Thyroid gland (tissue), 4 donors: ENCODE results near the gene CWC22. TPM values are rescaled to one million over a fixed set of nuclear protein-coding genes. Genes with fewer than 3 reads are reported as not detected.
"Not testable (repeated sequence)": the region's sequence is repeated elsewhere in the genome, so short reads cannot be mapped to it uniquely, and the experiment has no call there.

Experiments
- DNase-seq, 2 donors: peaks; one replicate each; pipeline ENCODE4 v3.0.0-alpha.2; 2019
- H3K27ac ChIP-seq, 3 donors: fragments of 200-600 bp; sonication (generic); 1 replicate in 2 of 3; 2 replicates in 1 of 3; pipeline ENCODE4 v1.5.1; 2016 to 2019; ENCODE audit warnings: mild to moderate bottlenecking in 1 of 3, moderate library complexity in 1 of 3
- H3K27me3 ChIP-seq: fragments of 200-600 bp; sonication (generic); one replicate; pipeline ENCODE4 v1.5.1; 2019
- H3K36me3 ChIP-seq, 2 donors: fragments of 200-600 bp; sonication (generic); one replicate each; pipeline ENCODE4 v1.5.1; 2016 to 2019
- H3K4me1 ChIP-seq, 2 donors: fragments of 200-600 bp; sonication (generic); one replicate each; pipeline ENCODE4 v1.5.1; 2017 to 2019
- H3K4me3 ChIP-seq, 3 donors: fragments of 200-600 bp; sonication (generic); replicated peaks in 1 of 3; 1 replicate in 2 of 3; 2 replicates in 1 of 3; pipeline ENCODE4 v1.5.1; 2016; ENCODE audit warnings: mild to moderate bottlenecking in 1 of 3
- H3K9me3 ChIP-seq: fragments of 200-600 bp; sonication (generic); one replicate; pipeline ENCODE4 v1.5.1; 2017
- CTCF ChIP-seq, 6 experiments: fragments of 200-600 bp in 3 of 6; fragments of 450-650 bp in 3 of 6; sonication (generic) in 3 of 6; IDR thresholded peaks; one replicate each; pipeline ENCODE4 v1.5.1; 2016 to 2019; ENCODE audit warnings: antibody characterized with exemption in 6 of 6, mild to moderate bottlenecking in 2 of 6, inconsistent platforms in 1 of 6, moderate library complexity in 1 of 6
- POLR2A ChIP-seq, 2 donors: fragments of 450-650 bp; IDR thresholded peaks; one replicate each; pipeline ENCODE4 v1.6.1; 2017; ENCODE audit warnings: antibody characterized with exemption in 2 of 2, mild to moderate bottlenecking in 2 of 2, moderate library complexity in 1 of 2
- WGBS, 2 donors: methylation state at CpG; one replicate each; pipeline ENCODE4 v1.1.5; 2017; 5-methylcytosine and 5-hydroxymethylcytosine counted together
- intact Hi-C: fragments of 100-400 bp; cut with DNase I; formaldehyde crosslinking; loops from one replicate; pipeline ENCODE4 v1.15.1; 2023
- total RNA-seq, 4 donors: library from RNA; depleted of rRNA; stranded (reverse); fragments of >200 nt; gene quantifications; one replicate each; pipeline ENCODE4 v1.2.3, GENCODE V29; 2016

The CWC22 gene
- total RNA-seq, 4 donors from 2014 or later = 22.0 to 31.7 (median 26.8) TPM

DNA sequence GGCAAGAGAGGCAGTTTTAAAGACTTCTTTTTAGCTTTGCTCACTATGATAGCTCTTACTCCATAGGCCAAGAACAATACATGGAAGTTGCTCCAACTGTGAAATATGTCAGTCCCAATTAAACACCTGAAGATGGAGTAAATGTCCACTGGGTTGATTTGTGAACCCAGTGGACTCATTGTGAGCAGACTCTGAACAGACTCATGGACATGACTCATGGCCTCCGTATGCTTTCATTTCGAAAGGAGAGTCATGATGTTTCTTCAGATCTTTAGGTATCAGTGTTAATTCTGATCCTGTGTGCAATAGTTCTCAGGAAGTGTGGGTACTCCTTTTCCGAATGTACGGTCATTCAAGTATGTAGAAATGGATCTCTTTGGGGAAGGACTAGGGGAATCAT lies 5.4 kb upstream of the CWC22 start:
- H3K9me3 ChIP-seq = no peaks in the 10 kb centered on the region
- no peak for DNase-seq
- 96 to 99% methylated on average over 4 of the region's 4 CpGs for WGBS, 2 donors
- H3K4me3 ChIP-seq = no peak overlapping the region
- TF ChIP-seq POLR2A (IDR thresholded peaks at IDR 0.05) (no peak), CTCF (IDR thresholded peaks at IDR 0.05) (no peak)
- no peaks in the 10 kb centered on the region for H3K4me1 ChIP-seq
- H3K27me3 ChIP-seq = no peaks in the 10 kb centered on the region
- no peaks in the 10 kb centered on the region for H3K36me3 ChIP-seq
- H3K27ac ChIP-seq = no peak overlapping the region
- intact Hi-C loops = no loop called here

GRCh38 chr2:180010701-180011100 lies 3.6 kb upstream of the CWC22 start:
- WGBS, 2 donors = 70 to 78% methylated on average over 2 of the region's 2 CpGs
- intact Hi-C loops = no loop called here

DNA sequence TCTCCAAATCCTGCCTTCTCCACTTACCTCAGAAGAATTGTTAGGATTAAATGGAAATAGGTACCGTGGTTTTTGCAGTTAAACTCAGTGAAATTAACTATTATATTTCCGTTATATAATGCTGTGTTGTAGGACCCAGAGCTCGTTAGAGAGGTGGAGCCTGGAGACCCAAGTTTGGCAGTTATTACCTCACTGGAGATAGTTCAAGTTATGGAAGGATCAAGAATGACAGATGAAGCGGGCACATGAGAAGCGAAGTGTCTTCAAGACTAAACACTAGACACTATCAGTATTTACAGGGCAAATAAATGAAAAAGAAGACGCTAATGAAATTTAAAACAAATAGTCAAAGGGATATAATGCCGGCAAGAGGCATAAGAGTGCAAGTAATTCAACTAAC lies 866 bp downstream of the CWC22 start:
- no peak for DNase-seq
- Histone ChIP-seq H3K27me3 (no peaks in the 10 kb centered on the region), H3K9me3 (no peaks in the 10 kb centered on the region), H3K4me3 (peak overlapping the region; percentile 77 to 94 (median 80)), H3K36me3 (no peaks in the 10 kb centered on the region), H3K27ac (peak overlapping the region in 1 of 3 donors; percentile 90), H3K4me1 (peaks cover 12 to 13% of the 10 kb centered on the region in 2 donors)
- WGBS, 2 donors = 12 to 15% methylated on average over 7 of the region's 7 CpGs
- intact Hi-C loops = no loop called here
- no peak for TF ChIP-seq POLR2A (IDR thresholded peaks at IDR 0.05)
- no peak for TF ChIP-seq CTCF (IDR thresholded peaks at IDR 0.05)

More at GRCh38 chr2:180010701-180011100, 3.6 kb upstream of the CWC22 start:
- Histone ChIP-seq H3K27ac (no peak overlapping the region), H3K4me3 (no peak overlapping the region), H3K4me1 (peaks cover 6 to 7% of the 10 kb centered on the region in 2 donors), H3K9me3 (no peaks in the 10 kb centered on the region), H3K27me3 (no peaks in the 10 kb centered on the region), H3K36me3 (no peaks in the 10 kb centered on the region)
- DNase-seq = no peak
- TF ChIP-seq CTCF (IDR thresholded peaks at IDR 0.05) (no peak), POLR2A (IDR thresholded peaks at IDR 0.05) (no peak)

DNA sequence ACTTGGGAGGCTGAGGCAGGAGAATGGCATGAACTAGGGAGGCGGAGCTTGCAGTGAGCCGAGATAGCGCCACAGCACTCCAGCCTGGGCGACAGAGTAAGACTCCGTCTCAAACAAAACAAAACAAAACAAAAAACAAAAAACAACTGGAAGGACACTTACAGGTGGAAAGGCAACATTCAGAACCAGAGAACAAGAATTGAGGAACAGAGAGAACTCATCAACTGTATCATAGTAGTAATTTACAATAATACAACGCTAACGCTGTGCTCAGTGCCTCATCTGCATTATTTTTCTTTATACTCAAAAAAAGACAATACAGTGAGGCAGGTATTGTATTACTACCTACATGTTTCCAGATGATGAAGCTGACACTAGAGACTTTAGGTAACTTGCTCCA lies 1.6 kb downstream of the CWC22 start:
- H3K9me3 ChIP-seq, H3K27me3 ChIP-seq, H3K4me3 ChIP-seq, intact Hi-C loops, H3K27ac ChIP-seq, DNase-seq, H3K36me3 ChIP-seq: not testable (repeated sequence)
- 95% methylated on average over 7 of the region's 7 CpGs for WGBS, 2 donors
- peaks cover 12 to 13% of the 10 kb centered on the region in 2 donors for H3K4me1 ChIP-seq

DNA sequence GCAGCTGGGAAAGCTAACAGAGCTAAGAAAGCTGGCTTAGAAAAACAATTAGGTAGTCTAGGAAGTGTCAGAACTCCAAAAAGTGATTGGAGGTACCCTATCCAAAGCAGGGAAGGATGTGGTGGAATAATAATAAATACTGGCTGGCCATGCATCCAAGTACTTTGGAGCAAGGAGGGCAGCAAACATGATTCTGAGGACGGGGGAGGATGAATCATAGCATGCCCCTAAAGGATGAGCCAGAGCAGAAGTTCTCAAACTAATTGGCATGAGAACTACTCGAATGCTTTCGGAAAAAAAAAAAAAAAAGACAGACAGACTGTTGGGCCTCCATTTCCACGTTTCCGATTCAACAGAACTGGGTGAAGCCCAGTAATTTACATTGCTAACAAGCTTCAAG lies 2.4 kb downstream of the CWC22 start:
- TF ChIP-seq CTCF (IDR thresholded peaks at IDR 0.05) (no peak), POLR2A (IDR thresholded peaks at IDR 0.05) (no peak)

DNA sequence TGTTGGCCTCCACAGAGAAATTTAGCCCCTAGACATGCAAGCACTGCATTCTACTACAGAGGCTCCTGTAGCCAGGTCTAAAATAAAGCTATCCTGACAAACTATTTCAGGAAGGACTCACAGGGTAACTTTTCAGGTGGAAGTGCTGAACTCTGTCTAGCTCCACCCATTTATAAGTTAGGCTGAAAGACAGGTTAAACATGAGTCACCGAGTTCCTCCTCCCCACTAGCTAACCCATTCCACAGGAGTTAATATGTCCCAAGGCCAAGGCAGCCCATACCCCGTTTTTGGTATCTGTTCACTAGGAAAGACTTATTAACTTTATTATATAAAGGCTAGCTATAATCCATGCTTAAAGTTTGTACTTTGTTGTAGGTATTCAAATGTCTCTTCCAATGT lies 3.5 kb downstream of the CWC22 start:
- H3K36me3 ChIP-seq = no peaks in the 10 kb centered on the region
- no peak overlapping the region for H3K4me3 ChIP-seq
- WGBS, 2 donors = 79 to 91% methylated on average over 2 of the region's 2 CpGs
- intact Hi-C loops = no loop called here
- H3K4me1 ChIP-seq = peaks cover 12 to 13% of the 10 kb centered on the region in 2 donors
- no peaks in the 10 kb centered on the region for H3K27me3 ChIP-seq
- H3K9me3 ChIP-seq = no peaks in the 10 kb centered on the region
- no peak overlapping the region for H3K27ac ChIP-seq
- no peak for DNase-seq
- no peak for TF ChIP-seq CTCF (IDR thresholded peaks at IDR 0.05)
- no peak for TF ChIP-seq POLR2A (IDR thresholded peaks at IDR 0.05)

More for the DNA sequence above, 2.4 kb downstream of the CWC22 start:
- DNase-seq = no peak
- Histone ChIP-seq H3K9me3 (no peaks in the 10 kb centered on the region), H3K27ac (no peak overlapping the region), H3K36me3 (no peaks in the 10 kb centered on the region), H3K4me1 (peaks cover 12 to 13% of the 10 kb centered on the region in 2 donors), H3K4me3 (no peak overlapping the region), H3K27me3 (no peaks in the 10 kb centered on the region)
- intact Hi-C loops = no loop called here
- 92 to 93% methylated on average over 5 of the region's 5 CpGs for WGBS, 2 donors
